ENCODE data around the gene MYO9B.

DNA sequence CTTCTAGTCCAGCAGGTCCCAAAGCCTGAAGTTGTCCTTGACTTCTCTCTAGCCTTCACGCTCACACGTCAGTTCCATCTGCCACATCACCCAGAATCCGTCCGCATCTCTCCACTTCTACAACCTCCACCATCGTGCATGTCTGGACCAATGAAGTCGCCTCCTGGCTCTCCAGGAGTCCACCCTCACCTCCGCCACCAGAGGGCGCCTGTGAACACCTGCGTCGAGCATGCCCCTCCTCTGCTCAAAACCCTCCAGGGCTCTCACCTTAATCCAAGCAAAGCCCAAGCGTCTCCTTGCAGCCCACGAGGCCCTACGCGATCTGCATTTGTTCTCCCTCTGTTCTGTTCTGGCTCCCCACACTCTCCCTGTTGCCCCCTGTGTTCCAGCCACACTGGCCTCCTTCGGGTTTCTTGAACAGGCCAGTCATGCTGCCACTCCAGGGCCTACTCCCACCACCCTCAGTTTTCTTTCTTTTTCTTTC, 185.3 kb downstream of the MYO9B start:
- no peak for TF ChIP-seq GATA2 (IDR thresholded peaks at IDR 0.05; ENCODE audit: low read depth, low read length)
- TF ChIP-seq GATA3 (IDR thresholded peaks at IDR 0.05; ENCODE audit: low read depth, low read length): no peak

All from SH-SY5Y (cell line).